Bronchial epithelial cell (primary cell): ENCODE data around the gene CXCL1. TPM values are rescaled to one million over a fixed set of nuclear protein-coding genes. Genes with fewer than 3 reads are reported as not detected.

Source experiments
- DNase-seq: peaks from one replicate; pipeline ENCODE4 v3.0.0-alpha.2; 2010; ENCODE audit warnings: low read depth
- FAIRE-seq: peaks from 2 replicates; lab custom pipeline; 2011; peaks lifted over from hg19 to GRCh38; lab: Jason Lieb, UNC
- H3K27me3 ChIP-seq: 2 replicates; pipeline ENCODE4 v1.5.1; 2011; ENCODE audit warnings: low read length; ENCODE audit not compliant: control insufficient read depth, insufficient read depth
- H3K36me3 ChIP-seq: 2 replicates; pipeline ENCODE4 v1.5.1; 2011; ENCODE audit warnings: low read length; ENCODE audit not compliant: control insufficient read depth, insufficient read depth
- H3K4me3 ChIP-seq: 2 replicates; pipeline ENCODE4 v1.5.1; 2011; ENCODE audit warnings: mild to moderate bottlenecking, low read depth, low read length, control low read depth
- total RNA-seq: library from RNA; depleted of rRNA; stranded (reverse); fragments of >200 nt; gene quantifications from 2 replicates; pipeline ENCODE4 v1.2.1, GENCODE V29; 2014
- TF ChIP-seq, protein P1 (sequence below): IDR thresholded peaks from 2 replicates; pipeline ENCODE4 v1.5.1; 2011; ENCODE audit warnings: mild to moderate bottlenecking, moderate library complexity, low read length, control low read depth, inconsistent platforms; ENCODE audit not compliant: insufficient read depth, severe bottlenecking

The CXCL1 gene
- 4.2 and 5.2 TPM in 2 replicates for total RNA-seq

DNA sequence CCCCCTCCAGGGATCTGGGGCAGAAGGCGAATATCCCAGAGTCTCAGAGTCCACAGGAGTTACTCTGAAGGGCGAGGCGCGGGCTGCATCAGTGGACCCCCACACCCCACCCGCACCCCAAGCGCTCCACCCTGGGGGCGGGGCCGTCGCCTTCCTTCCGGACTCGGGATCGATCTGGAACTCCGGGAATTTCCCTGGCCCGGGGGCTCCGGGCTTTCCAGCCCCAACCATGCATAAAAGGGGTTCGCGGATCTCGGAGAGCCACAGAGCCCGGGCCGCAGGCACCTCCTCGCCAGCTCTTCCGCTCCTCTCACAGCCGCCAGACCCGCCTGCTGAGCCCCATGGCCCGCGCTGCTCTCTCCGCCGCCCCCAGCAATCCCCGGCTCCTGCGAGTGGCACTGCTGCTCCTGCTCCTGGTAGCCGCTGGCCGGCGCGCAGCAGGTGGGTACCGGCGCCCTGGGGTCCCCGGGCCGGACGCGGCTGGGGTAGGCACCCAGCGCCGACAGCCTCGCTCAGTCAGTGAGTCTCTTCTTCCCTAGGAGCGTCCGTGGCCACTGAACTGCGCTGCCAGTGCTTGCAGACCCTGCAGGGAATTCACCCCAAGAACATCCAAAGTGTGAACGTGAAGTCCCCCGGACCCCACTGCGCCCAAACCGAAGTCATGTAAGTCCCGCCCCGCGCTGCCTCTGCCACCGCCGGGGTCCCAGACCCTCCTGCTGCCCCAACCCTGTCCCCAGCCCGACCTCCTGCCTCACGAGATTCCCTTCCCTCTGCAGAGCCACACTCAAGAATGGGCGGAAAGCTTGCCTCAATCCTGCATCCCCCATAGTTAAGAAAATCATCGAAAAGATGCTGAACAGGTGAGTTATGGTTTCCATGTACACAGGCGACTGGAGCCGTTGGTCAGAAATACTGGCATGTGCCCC, at the start of gene CXCL1:
Gene CXCL1, plus strand, starts transcription at position 264 of the 926 bp plus-strand sequence. Its CDS starts 78 bp downstream, at position 342.
- Histone ChIP-seq H3K27me3 (no peaks in the 10 kb centered on the region), H3K36me3 (no peaks in the 10 kb centered on the region), H3K4me3 (peak within 1 kb of the TSS; percentile 62)
- FAIRE-seq = no peak
- TF ChIP-seq, protein P1, sequence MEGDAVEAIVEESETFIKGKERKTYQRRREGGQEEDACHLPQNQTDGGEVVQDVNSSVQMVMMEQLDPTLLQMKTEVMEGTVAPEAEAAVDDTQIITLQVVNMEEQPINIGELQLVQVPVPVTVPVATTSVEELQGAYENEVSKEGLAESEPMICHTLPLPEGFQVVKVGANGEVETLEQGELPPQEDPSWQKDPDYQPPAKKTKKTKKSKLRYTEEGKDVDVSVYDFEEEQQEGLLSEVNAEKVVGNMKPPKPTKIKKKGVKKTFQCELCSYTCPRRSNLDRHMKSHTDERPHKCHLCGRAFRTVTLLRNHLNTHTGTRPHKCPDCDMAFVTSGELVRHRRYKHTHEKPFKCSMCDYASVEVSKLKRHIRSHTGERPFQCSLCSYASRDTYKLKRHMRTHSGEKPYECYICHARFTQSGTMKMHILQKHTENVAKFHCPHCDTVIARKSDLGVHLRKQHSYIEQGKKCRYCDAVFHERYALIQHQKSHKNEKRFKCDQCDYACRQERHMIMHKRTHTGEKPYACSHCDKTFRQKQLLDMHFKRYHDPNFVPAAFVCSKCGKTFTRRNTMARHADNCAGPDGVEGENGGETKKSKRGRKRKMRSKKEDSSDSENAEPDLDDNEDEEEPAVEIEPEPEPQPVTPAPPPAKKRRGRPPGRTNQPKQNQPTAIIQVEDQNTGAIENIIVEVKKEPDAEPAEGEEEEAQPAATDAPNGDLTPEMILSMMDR = no peak
- peak; percentile 20 for DNase-seq

DNA sequence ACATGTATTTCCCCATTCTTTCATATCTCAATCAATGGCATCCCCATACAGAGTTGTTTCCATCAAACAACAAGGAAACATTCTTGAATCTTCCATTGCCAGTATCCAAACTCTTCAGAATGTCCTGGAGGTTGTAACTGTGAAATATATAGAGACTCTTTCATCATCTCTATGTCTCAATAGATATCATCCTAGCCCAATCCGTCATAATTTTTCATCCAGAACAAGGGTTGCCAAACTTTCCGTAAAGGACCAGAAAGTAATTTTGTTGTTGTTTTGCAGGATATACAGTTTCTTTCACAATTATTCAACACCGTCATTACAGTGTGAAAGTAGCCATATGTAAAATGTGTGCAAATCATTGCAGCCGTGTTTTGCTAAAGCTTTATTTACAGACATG, 47.9 kb upstream of the CXCL1 start:
- TF ChIP-seq, protein P1 = no peak
- FAIRE-seq (no peak), DNase-seq (no peak)
- no peaks in the 10 kb centered on the region for H3K27me3 ChIP-seq
- H3K4me3 ChIP-seq = no peak overlapping the region
- no peaks in the 10 kb centered on the region for H3K36me3 ChIP-seq

DNA sequence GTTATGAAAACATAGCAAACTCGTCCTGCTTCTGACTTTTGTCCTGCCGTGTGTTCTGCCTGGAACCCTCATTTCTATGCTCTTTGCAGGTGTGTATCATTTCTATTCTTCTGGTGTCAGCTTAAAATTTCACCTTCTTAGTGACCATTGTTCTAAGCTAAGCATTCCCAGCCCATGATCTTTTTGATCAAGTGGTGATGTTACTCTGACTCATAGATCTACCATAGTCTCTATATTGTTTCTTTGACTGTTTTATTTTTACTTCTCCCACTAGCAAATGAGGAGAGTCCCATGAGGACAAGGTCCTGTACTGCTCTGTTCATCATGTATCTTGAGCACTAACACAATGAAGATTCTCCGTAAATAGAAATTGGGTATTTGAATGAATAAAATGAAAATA, 46.8 kb upstream of the CXCL1 start:
- Histone ChIP-seq H3K4me3 (no peak overlapping the region), H3K27me3 (no peaks in the 10 kb centered on the region), H3K36me3 (no peaks in the 10 kb centered on the region)
- DNase-seq (peak; percentile 72), FAIRE-seq (no peak)
- TF ChIP-seq, protein P1 = no peak

DNA sequence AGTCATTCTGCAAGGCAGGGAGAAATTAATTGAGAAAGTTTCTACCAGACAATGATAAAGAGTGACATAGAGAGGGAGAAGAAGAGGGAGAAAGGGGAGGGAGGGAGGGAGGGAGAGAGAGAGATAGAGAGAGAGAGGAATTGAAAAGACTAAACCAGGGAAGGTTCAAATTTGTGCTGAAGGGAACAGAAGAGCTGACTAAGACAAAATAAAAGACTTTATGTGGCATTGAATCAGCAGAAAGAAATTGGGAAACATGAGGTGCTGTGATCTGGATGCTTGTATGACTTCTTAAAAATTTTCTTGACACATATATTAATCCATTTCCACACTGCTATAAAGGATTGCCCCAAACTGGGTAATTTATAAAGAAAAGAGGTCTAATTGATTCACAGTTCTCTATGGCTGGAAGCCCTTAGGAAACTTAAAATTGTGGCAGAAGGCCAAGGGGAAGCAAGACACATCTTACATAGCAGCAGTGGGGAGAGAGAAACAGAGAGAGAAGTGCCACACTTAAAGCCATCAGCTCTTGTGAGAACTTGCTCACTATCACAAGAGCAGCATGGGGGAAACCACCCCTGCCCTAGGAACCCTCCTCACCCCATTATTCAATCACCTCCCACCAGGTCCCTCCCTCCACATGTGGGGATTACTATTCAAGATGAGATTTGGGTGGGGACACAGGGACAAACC, 46.2 kb upstream of the CXCL1 start:
- Histone ChIP-seq H3K27me3 (no peaks in the 10 kb centered on the region), H3K36me3 (no peaks in the 10 kb centered on the region), H3K4me3 (no peak overlapping the region)
- TF ChIP-seq, protein P1 = no peak
- DNase-seq (no peak), FAIRE-seq (no peak)

DNA sequence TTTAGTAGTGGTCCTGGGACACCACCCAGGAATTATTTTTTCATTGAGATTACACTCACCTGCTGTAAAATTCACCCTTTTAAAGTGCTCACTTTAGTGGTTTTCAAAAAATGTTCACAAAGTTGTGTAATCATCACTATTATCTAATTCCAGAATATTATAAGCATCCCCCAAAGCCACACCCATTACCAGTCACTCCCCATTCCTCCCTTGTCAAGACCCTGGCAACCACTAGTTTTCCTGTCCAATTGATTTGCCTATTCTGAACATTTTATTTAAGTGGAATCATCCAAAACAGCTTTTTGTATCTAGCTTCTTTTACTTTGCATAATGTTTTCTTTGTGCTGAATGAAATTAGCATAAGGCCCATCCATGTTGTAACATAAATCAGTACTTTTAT, 45.4 kb upstream of the CXCL1 start:
- no peak overlapping the region for H3K4me3 ChIP-seq
- no peaks in the 10 kb centered on the region for H3K27me3 ChIP-seq
- DNase-seq (no peak), FAIRE-seq (no peak)
- TF ChIP-seq, protein P1 = no peak
- H3K36me3 ChIP-seq = no peaks in the 10 kb centered on the region
